ENCODE measurements around the gene POLR2J2. TPM values are rescaled to one million over a fixed set of nuclear protein-coding genes. Genes with fewer than 3 reads are reported as not detected.

Gene POLR2J2
- total RNA-seq, 1 donor from 2014 or later = 1.2 TPM

Small RNA genes within 50 kb of the gene (small RNA-seq; reads per million reads assigned to genes)
- gene AC105052.3 = not detected
- gene UPK3BL1 = not detected

Other genes with a start within 250 kb of the POLR2J2 start
- 19.2 TPM for gene ORAI2, start 238.1 kb downstream of the POLR2J2 start, total RNA-seq
- 16.7 TPM for gene ALKBH4, start 206.8 kb downstream of the POLR2J2 start, total RNA-seq
- gene LRWD1, start 206.7 kb downstream of the POLR2J2 start, total RNA-seq = 55.4 TPM
- gene POLR2J, start 192.7 kb downstream of the POLR2J2 start, total RNA-seq = 11.8 TPM
- gene RASA4B, start 153.9 kb downstream of the POLR2J2 start, total RNA-seq = 11.4 TPM
- 1.6 TPM for gene UPK3BL2, start 128.0 kb downstream of the POLR2J2 start, total RNA-seq
- not detected for gene SPDYE2, start 120.4 kb downstream of the POLR2J2 start, total RNA-seq
- 21.2 TPM for gene POLR2J3, start 99.1 kb downstream of the POLR2J2 start, total RNA-seq
- 27.3 TPM for gene RASA4, start 54.9 kb downstream of the POLR2J2 start, total RNA-seq
- 9.0 TPM for gene UPK3BL1, start 28.9 kb downstream of the POLR2J2 start, total RNA-seq
- gene SPDYE2B, start 21.3 kb downstream of the POLR2J2 start, total RNA-seq = not detected
- 18.3 TPM for gene FAM185A, start 77.3 kb upstream of the POLR2J2 start, total RNA-seq
- gene LRRC17, start 241.3 kb upstream of the POLR2J2 start, total RNA-seq = 15.5 TPM

All from frontal cortex (tissue), 1 donor.